ENCODE data around the gene MCOLN2.
A peak's percentile ranks its signal among the peaks of the same experiment; 100 is the strongest.

Gene MCOLN2

GRCh38 chr1:84896279-84896678 is 100.6 kb downstream of the MCOLN2 start:
- DNase-seq (ENCODE audit: low spot score), result no peak

DNA sequence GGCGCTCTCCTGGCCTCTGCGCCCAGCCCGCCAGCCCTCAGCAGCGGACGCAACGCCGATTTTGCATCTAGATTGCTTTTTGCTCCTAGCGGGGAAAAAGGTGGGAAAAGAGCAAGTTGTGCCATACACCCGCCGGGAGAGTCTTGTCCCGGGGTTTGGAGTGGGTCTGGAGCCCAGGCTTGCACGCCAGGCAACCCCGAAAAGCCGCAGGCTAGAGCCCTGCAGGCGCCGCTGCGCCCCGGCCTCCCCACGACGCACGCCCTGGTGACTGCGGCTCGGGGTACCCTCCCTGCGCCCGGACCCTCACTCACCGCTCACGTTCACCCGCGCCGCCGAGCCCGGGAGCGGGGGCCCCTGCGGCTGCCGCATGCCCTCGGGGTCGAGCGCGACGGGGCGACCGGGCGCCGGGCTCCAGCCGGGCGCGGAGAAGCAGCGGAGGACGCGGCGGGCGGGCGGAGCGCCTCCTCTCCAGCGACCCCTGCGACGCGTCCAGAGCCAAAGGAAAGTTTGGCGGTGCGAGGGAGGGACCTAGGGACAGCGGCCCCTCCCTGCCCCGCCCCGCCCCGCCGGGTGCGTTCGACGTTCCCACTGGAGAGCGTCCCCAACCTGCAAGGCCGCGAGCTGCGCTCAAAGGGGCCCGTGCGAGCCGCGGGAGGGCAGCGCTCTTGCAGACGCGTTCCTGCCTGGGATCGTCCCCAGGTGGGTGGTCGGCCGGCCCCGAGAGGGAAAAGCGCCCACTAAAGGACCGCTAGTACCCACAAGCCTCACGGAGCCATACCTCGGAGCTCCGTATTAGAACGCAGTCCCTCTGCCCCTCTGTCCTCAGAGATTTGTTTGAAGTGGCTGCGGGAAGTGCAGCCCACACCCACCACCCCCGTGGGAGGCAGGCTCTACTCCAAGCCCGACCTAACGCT is 104.0 kb downstream of the MCOLN2 start, which contains the start of gene LPAR3:
TSS of gene LPAR3 (minus strand) at position 502 of the 914 bp plus-strand sequence. CDS start 27,086 bp downstream, outside the sequence.
- peak; percentile 65 for DNase-seq (ENCODE audit: low spot score)

DNA sequence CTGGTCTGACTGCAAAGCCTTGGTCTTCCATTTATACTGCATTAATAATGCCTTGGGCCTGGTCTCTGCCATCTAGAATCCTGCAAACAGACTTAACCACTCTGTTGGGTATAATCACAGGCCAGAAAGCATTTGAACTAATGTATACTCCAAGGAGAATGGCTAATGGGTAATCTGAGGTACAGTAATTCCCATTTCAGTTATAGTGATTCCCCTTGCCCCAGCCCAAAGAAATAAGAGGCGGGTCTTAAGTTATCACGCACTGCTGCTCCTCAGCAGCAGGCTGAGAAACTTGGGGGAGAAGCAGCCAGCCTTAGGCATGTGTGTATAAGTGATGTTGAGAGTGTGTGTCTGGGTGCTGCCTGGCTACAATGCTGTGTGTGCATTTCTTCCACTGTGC is 106.3 kb downstream of the MCOLN2 start:
- DNase-seq (ENCODE audit: low spot score), result no peak

DNA sequence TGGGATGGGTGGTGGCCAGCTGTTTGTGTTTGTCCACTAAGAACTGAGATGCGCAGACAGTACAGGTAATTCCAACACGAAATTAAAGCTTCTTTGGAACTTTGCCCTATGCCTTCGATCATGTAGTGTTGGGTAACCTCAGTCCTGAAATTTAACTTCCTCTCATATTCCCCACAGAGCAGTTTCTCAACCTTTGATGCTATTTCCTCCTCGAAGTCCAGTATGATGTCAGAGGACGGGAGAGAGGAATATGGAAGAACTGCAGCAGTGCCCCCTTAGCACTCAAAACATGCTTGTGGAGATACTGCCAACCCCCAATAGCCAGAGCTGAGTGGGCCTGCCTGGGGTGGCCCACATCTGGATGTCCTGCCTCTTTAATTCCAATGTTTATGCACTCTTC is 107.5 kb downstream of the MCOLN2 start:
- no peak for DNase-seq (ENCODE audit: low spot score)

DNA sequence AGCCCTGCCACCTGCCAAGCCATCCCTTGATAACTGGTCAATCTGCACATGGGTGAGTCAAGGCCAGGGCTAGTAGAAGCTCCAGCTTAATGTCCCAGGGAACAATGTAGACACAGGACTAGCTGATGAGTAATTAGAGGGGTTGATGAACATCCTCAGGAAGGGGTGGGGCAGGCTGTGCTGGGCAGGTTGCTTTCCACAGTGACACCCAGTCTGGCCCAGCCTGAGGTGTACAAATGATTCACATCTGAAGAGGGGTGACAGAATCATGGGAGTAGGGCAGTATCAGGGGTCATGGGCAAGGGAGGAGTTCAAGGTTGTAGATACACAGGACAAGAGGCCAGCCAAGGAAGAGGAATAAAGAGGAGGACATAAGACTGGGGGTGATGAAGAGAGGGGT is 108.2 kb downstream of the MCOLN2 start:
- no peak for DNase-seq (ENCODE audit: low spot score)

- DNase-seq (ENCODE audit: low spot score), result no peak
These were observed 109.5 kb downstream of the MCOLN2 start for GRCh38 chr1:84887261-84887934.

DNA sequence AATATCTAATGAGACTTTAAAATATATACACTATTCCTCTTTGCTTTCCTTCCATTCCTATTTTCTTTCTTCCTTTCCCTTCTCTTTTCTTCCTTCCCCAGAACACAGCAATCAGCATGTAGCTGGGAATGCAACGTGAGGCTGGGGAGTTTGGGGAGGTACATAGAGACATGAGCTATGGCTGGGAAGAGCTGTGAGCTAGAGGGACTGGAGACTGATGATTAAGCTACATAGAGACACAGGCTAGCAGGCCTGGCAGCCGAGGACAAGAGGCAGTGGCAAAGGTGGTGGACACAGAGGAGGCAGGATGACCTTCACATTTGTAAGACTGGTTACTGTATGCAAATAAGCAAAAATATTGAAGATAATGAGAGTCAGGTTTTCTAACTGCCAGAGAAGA is 111.4 kb downstream of the MCOLN2 start:
- no peak for DNase-seq (ENCODE audit: low spot score)

GRCh38 chr1:84884671-84885389 is 112.1 kb downstream of the MCOLN2 start:
- no peak for DNase-seq (ENCODE audit: low spot score)

GRCh38 chr1:84883286-84883685 is 113.6 kb downstream of the MCOLN2 start:
- no peak for DNase-seq (ENCODE audit: low spot score)

DNA sequence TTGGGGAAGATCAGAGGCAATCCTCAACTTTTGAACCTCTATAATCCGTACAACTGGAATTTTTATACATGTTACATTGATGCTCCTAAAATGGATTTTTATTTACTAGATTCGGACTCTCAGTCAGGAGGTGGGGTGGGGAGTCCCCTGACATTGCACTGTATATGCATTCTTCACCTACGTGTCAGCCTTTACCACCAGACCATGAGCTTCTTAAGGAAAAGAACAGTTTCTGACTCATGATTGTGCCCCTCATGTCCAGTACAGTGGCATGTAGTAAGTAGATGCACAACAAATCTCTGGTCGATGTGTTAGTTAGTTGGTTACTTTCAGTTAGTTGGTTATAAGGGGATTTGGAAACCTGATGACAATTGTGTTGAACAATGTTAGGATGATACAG is 119.3 kb downstream of the MCOLN2 start:
- no peak for DNase-seq (ENCODE audit: low spot score)

GRCh38 chr1:84876353-84876752 is 120.6 kb downstream of the MCOLN2 start:
- DNase-seq (ENCODE audit: low spot score), result no peak

All from D341Med (cell line).